KMS-11 (cell line): ENCODE data around the gene TRABD2B.

ENCODE experiments used
- H2AFZ ChIP-seq: fragments of 200-600 bp; sonication (generic); 2 replicates; pipeline ENCODE4 v1.6.1; 2016; ENCODE audit warnings: antibody characterized with exemption, mixed run types, low read depth
- H3K27ac ChIP-seq: fragments of 200-600 bp; sonication (generic); 2 replicates; pipeline ENCODE4 v1.6.1; 2016; ENCODE audit warnings: mild to moderate bottlenecking, mixed run types
- H3K27me3 ChIP-seq: fragments of 200-600 bp; sonication (generic); 2 replicates; pipeline ENCODE4 v1.6.1; 2017; ENCODE audit warnings: mild to moderate bottlenecking, low read depth, mixed run types, moderate library complexity; ENCODE audit not compliant: insufficient read depth
- H3K36me3 ChIP-seq: fragments of 200-600 bp; sonication (generic); 2 replicates; pipeline ENCODE4 v1.6.1; 2017; ENCODE audit warnings: mild to moderate bottlenecking, mixed run types; ENCODE audit not compliant: insufficient read depth
- H3K4me1 ChIP-seq: fragments of 200-600 bp; sonication (generic); 2 replicates; pipeline ENCODE4 v1.6.1; 2016; ENCODE audit warnings: mild to moderate bottlenecking, low read depth, mixed run types; ENCODE audit not compliant: poor library complexity, severe bottlenecking
- H3K4me2 ChIP-seq: fragments of 200-600 bp; sonication (generic); 2 replicates; pipeline ENCODE4 v1.7.0; 2016; ENCODE audit warnings: mild to moderate bottlenecking, mixed run types
- H3K4me3 ChIP-seq: fragments of 200-600 bp; sonication (generic); IDR thresholded peaks from 2 replicates; pipeline ENCODE4 v1.6.1; 2017; ENCODE audit warnings: low read depth, low read length, mixed read lengths; ENCODE audit not compliant: insufficient read depth
- H3K79me2 ChIP-seq: fragments of 200-600 bp; sonication (generic); 2 replicates; pipeline ENCODE4 v1.6.1; 2016; ENCODE audit warnings: low read depth, mixed run types; ENCODE audit not compliant: insufficient read depth
- H3K9ac ChIP-seq: fragments of 200-600 bp; sonication (generic); 2 replicates; pipeline ENCODE4 v1.6.1; 2016; ENCODE audit warnings: mild to moderate bottlenecking, mixed run types
- H4K20me1 ChIP-seq: fragments of 200-600 bp; sonication (generic); 2 replicates; pipeline ENCODE4 v1.6.1; 2016; ENCODE audit warnings: mild to moderate bottlenecking, mixed run types; ENCODE audit not compliant: insufficient read depth
- CTCF ChIP-seq: fragments of 200-600 bp; sonication (generic); conservative IDR thresholded peaks from 2 replicates; pipeline ENCODE4 v1.6.1; 2017; ENCODE audit warnings: low read depth, mild to moderate bottlenecking, antibody characterized with exemption, low read length, moderate library complexity, mixed read lengths

Gene TRABD2B

DNA sequence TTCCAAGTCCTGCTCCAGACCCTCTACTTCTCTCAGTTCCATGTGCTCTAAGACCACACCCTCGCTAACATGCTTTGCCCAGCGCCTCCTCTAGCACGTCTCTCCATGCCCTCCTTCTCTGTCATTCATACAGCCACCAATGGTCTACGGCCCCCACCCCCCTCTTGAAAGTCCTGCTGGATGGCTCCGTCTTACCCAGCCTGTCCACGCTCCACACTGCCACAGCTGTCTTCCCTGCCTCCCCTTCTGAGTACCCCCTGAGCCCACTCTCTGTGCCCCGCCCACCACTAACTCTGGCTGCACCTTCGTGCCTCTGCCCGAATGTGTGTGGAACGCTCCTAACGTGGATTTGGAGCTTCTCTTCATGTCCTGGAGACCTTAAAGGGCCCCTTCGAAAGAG, 244.6 kb downstream of the TRABD2B start:
- H4K20me1 ChIP-seq: no peaks in the 10 kb centered on the region
- H3K4me1 ChIP-seq: no peaks in the 10 kb centered on the region
- TF ChIP-seq CTCF: no peak
- H3K4me3 ChIP-seq: no peak overlapping the region
- H3K4me2 ChIP-seq: no peak overlapping the region
- H3K27ac ChIP-seq: no peak overlapping the region
- H2AFZ ChIP-seq: no peak overlapping the region
- H3K79me2 ChIP-seq: no peaks in the 10 kb centered on the region
- no peaks in the 10 kb centered on the region for H3K27me3 ChIP-seq
- no peak overlapping the region for H3K9ac ChIP-seq
- H3K36me3 ChIP-seq: no peaks in the 10 kb centered on the region

GRCh38 chr1:47751996-47752451, 245.2 kb downstream of the TRABD2B start:
- Histone ChIP-seq H2AFZ (no peak overlapping the region), H3K4me1 (no peaks in the 10 kb centered on the region), H3K9ac (no peak overlapping the region), H3K79me2 (no peaks in the 10 kb centered on the region), H4K20me1 (no peaks in the 10 kb centered on the region), H3K36me3 (no peaks in the 10 kb centered on the region), H3K4me2 (no peak overlapping the region), H3K27me3 (no peaks in the 10 kb centered on the region), H3K4me3 (no peak overlapping the region), H3K27ac (no peak overlapping the region)
- TF ChIP-seq CTCF: no peak

DNA sequence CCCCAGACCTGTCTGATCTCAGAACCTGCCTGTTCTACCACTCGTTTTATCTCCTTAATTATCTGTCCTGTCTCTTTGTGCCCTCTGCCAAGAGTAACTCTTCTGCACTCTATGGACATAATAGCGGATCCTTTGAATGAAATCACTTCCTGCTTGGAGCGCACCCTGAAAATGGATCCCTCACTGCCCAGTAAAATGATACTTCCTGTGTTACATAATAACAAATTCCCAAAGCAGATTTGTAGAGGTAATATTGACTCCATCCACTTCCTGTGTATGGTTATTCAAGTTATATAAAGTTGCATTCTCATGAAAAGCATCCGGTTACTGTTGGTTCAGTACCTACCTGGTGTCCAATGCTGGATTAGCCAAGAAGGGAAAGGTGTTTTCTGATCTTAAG, 246.0 kb downstream of the TRABD2B start:
- Histone ChIP-seq H4K20me1 (no peaks in the 10 kb centered on the region), H3K4me3 (no peak overlapping the region), H3K27ac (no peak overlapping the region), H2AFZ (no peak overlapping the region), H3K9ac (no peak overlapping the region), H3K36me3 (no peaks in the 10 kb centered on the region), H3K27me3 (no peaks in the 10 kb centered on the region), H3K4me2 (no peak overlapping the region), H3K4me1 (no peaks in the 10 kb centered on the region), H3K79me2 (no peaks in the 10 kb centered on the region)
- no peak for TF ChIP-seq CTCF

DNA sequence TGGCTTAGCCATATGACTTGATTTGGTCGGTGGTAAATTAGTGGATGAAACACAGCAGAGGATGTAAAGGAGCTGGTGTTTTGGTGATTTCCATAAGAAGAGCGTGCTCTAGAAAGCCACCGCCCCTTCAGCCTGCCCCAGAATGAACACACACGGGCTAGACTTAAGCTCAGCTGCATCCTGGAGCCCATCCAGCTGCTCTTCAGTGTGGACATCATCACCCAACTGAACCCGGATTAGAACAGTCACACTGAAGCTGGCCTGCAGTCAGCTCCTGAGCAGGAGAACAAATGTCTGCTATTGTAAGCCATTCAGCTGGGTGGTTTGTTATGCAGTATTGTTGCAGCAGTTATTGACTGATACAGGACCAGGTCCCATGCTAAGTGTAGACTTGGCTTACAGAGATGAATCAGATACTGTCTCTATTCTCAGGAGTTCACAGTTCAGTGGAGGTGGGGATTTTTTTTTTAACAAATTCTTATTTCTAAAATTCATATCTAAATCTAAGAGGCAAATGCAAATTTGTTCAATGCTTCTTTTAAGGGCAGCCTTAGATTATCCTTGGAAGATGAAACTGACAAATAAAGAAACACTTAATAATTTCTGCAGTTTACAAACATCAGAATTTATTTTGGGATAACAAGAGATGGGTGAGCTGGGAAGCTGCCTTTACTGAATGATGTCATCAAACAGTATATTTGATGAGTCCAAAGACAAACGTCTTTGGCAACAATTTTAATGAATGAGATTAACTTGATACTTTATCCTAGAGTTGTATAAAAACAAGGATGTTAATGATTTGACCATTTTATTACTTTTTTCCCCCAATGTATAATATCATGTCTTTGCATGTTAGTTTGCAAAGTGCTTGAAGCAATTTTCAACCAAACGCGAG, 251.2 kb downstream of the TRABD2B start:
- no peak overlapping the region for H3K4me3 ChIP-seq
- no peaks in the 10 kb centered on the region for H4K20me1 ChIP-seq
- H2AFZ ChIP-seq: no peak overlapping the region
- no peaks in the 10 kb centered on the region for H3K27me3 ChIP-seq
- H3K36me3 ChIP-seq: no peaks in the 10 kb centered on the region
- no peak overlapping the region for H3K9ac ChIP-seq
- no peaks in the 10 kb centered on the region for H3K79me2 ChIP-seq
- H3K4me1 ChIP-seq: no peaks in the 10 kb centered on the region
- no peak for TF ChIP-seq CTCF
- H3K4me2 ChIP-seq: no peak overlapping the region
- no peak overlapping the region for H3K27ac ChIP-seq
